Measurements from ENCODE around the gene PCDHGB1.
"Not testable (repeated sequence)": the region's sequence is repeated elsewhere in the genome, so short reads cannot be mapped to it uniquely, and the experiment has no call there.

Gene PCDHGB1

DNA sequence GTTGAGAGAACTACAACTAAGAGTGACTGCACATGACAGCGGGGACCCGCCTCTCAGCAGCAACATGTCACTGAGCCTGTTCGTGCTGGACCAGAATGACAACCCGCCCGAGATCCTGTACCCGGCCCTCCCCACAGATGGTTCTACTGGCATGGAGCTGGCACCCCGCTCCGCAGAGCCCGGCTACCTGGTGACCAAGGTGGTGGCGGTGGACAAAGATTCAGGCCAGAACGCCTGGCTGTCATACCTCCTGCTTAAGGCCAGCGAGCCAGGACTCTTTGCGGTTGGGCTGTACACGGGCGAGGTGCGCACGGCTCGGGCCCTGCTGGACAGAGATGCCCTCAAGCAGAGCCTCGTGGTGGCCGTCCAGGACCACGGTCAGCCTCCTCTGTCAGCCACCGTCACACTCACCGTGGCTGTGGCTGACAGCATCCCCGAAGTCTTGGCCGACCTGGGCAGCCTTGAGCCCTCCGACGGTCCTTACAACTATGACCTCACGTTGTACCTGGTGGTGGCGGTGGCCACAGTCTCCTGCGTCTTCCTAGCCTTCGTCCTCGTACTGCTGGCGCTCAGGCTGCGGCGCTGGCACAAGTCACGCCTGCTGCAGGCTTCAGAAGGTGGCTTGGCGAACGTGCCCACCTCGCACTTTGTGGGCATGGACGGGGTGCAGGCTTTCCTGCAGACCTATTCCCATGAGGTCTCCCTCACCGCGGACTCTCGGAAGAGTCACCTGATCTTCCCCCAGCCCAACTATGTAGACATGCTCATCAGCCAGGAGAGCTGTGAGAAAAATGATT is 34.8 kb downstream of the PCDHGB1 start:
- no peak for DNase-seq

- not testable (repeated sequence) for DNase-seq
Observed at GRCh38 chr5:141387557-141388311, 37.8 kb downstream of the PCDHGB1 start, which contains the start of gene PCDHGB4. Gene PCDHGB4 (plus strand): TSS chr5:141387698. CDS start chr5:141387885, 187 bp downstream.

- DNase-seq, result no peak
Observed at GRCh38 chr5:141388661-141389060, 38.8 kb downstream of the PCDHGB1 start.

GRCh38 chr5:141389153-141390042 is 39.5 kb downstream of the PCDHGB1 start:
- no peak for DNase-seq

GRCh38 chr5:141392429-141393198 is 42.7 kb downstream of the PCDHGB1 start, which contains the start of gene PCDHGA8:
Gene PCDHGA8 (plus strand): TSS chr5:141392633. CDS start chr5:141392814, 181 bp downstream.
- no peak for DNase-seq

DNA sequence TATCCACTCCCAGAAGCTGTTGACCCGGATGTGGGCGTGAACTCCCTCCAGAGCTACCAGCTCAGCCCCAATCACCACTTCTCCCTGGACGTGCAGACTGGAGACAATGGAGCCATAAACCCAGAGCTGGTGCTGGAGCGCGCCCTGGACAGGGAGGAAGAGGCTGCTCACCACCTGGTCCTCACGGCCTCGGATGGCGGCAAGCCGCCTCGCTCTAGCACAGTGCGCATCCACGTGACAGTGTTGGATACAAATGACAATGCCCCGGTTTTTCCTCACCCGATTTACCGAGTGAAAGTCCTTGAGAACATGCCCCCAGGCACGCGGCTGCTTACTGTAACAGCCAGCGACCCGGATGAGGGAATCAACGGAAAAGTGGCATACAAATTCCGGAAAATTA is 43.4 kb downstream of the PCDHGB1 start:
- DNase-seq, result no peak

- DNase-seq, result not testable (repeated sequence)
Observed at GRCh38 chr5:141394401-141395187, 44.7 kb downstream of the PCDHGB1 start.

- DNase-seq, result peak; percentile 6
Observed at GRCh38 chr5:141397756-141398551, 48.1 kb downstream of the PCDHGB1 start, which contains the start of gene PCDHGB5. Gene PCDHGB5 (plus strand): TSS chr5:141397947. CDS start chr5:141398128, 181 bp downstream.

- DNase-seq, result no peak
Observed at GRCh38 chr5:141398608-141399007, 48.7 kb downstream of the PCDHGB1 start.

DNA sequence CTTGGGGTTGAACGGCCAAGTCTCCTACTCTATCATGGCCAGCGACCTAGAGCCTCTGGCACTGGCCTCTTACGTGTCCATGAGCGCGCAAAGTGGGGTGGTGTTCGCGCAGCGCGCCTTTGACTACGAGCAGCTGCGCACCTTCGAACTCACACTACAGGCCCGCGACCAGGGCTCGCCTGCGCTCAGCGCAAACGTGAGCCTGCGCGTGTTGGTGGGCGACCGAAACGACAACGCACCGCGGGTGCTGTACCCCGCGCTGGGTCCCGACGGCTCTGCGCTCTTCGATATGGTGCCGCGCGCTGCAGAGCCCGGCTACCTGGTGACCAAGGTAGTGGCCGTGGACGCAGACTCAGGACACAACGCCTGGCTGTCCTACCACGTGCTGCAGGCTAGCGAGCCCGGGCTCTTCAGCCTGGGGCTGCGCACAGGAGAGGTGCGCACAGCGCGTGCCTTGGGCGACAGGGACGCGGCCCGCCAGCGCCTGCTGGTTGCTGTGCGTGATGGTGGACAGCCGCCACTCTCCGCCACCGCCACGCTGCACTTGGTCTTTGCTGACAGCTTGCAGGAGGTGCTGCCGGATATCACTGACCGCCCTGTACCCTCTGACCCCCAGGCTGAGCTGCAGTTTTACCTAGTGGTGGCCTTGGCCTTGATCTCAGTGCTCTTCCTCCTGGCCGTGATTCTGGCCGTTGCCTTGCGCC is 49.8 kb downstream of the PCDHGB1 start:
- no peak for DNase-seq

Data from stimulated activated naive CD4-positive, alpha-beta T cell treated with Interleukin-2 at 50 U/mL for 16 hours (primary cell).